SK-N-MC (cell line): ENCODE results near the gene C6orf120.

Experiments used
- DNase-seq: peaks from one replicate; pipeline ENCODE4 v3.0.0-alpha.2; 2011; ENCODE audit warnings: low read depth, low spot score
- H3K27ac ChIP-seq: fragments of 200-600 bp; sonication (generic); 2 replicates; pipeline ENCODE4 v1.5.1; 2016; ENCODE audit warnings: mixed run types
- H3K36me3 ChIP-seq: fragments of 200-600 bp; sonication (generic); 2 replicates; pipeline ENCODE4 v1.6.1; 2017; ENCODE audit warnings: antibody characterized with exemption, low read length, mixed read lengths; ENCODE audit not compliant: insufficient read depth
- H3K4me3 ChIP-seq: fragments of 200-600 bp; sonication (generic); 2 replicates; pipeline ENCODE4 v1.5.1; 2016
- H3K9ac ChIP-seq: fragments of 200-600 bp; sonication (generic); 2 replicates; pipeline ENCODE4 v1.8.0; 2017; ENCODE audit warnings: mixed run types, mixed read lengths; ENCODE audit not compliant: insufficient read length
- H3K9me3 ChIP-seq: fragments of 200-600 bp; sonication (generic); 2 replicates; pipeline ENCODE4 v1.6.1; 2017; ENCODE audit warnings: low read depth, mild to moderate bottlenecking, antibody characterized with exemption, low read length, moderate library complexity, mixed read lengths
- EZH2 ChIP-seq: fragments of 200-600 bp; sonication (generic); IDR thresholded peaks from one replicate; pipeline ENCODE4 v1.6.1; 2017; ENCODE audit warnings: antibody characterized with exemption
- FOXP2 ChIP-seq: optimal IDR thresholded peaks from 2 replicates; pipeline ENCODE3; 2011; ENCODE audit warnings: mild to moderate bottlenecking, moderate library complexity; ENCODE audit not compliant: insufficient read depth; ENCODE audit errors: extremely low read length, control extremely low read depth
- POLR2AphosphoS5 ChIP-seq: IDR thresholded peaks from 2 replicates; pipeline ENCODE4 v1.6.1; 2012; ENCODE audit warnings: mild to moderate bottlenecking, low read depth, low read length, borderline replicate concordance

The C6orf120 gene

DNA sequence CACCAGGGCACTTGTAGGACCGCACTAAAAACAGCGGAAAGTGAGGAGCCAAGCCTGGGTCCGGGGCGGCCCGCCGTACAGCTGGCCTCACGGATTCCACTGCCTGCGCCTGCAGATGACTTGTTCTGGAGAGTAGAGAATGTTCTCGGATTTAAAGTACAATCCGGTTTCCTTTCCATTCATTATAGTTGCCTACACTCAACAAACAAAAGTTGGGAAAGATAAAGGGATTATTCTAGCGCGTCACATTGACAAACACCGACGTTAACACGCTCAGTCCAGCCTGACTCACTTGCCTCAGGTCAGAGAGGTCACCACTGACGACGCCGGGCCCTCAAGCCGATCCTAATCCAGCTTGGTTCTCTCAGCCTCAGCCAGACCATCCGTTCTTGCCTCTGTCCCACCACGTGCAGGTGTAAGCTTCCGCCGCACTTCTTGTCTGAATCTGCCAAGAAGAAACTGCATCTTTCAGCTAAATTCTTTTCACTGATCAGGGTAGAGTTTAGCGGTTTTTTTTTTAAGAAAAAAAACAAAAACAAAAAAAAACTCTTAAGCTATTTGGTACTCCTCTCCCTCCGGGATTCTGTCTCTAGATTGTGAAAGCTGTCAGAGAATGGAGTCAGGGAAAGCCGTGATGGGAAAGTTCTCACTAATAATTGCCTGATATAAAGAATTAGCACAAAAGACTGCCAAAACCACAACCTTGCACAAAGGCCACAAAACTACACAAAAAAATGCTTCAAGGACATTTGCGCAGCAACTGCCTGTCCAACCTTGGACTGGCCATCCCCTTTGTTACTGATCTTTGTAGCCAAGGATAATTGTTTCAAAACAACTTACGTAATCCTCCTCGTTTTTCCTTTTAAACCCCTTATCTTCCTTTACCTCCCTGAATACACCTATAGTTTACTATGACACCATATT is 23.5 kb downstream of the C6orf120 start:
- Histone ChIP-seq H3K4me3 (peak overlapping the region; percentile 92), H3K36me3 (no peaks in the 10 kb centered on the region), H3K9ac (peak overlapping the region; percentile 88), H3K27ac (peak overlapping the region; percentile 62), H3K9me3 (no peaks in the 10 kb centered on the region)
- DNase-seq: no peak
- TF ChIP-seq EZH2 (no peak), POLR2AphosphoS5 (no peak), FOXP2 (no peak)

DNA sequence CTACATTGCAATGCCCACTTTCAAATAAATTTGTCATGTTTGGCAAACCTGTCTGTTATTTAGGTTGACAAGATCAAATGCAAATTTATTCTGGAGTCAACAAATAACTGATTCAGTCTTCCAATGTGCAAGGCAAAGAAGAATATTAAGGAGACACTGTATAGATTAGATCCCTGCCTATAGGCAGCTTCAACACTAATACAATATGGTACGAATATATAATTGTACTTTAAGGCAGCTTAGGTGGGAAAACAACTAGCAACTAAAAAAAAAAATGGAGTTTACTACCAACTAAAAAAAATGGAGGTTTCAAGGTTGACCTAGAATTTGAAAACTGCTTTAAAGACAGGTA is 24.1 kb downstream of the C6orf120 start:
- H3K9ac ChIP-seq: no peak overlapping the region
- no peak for DNase-seq
- H3K4me3 ChIP-seq: no peak overlapping the region; the same call in 1 of the 2 replicates
- H3K36me3 ChIP-seq: no peaks in the 10 kb centered on the region
- no peak overlapping the region for H3K27ac ChIP-seq
- TF ChIP-seq EZH2 (no peak), FOXP2 (no peak), POLR2AphosphoS5 (no peak)
- no peaks in the 10 kb centered on the region for H3K9me3 ChIP-seq

- H3K4me3 ChIP-seq: no peak overlapping the region
- H3K9ac ChIP-seq: no peak overlapping the region
- no peaks in the 10 kb centered on the region for H3K36me3 ChIP-seq
- TF ChIP-seq POLR2AphosphoS5 (no peak), FOXP2 (no peak), EZH2 (no peak)
- no peak overlapping the region for H3K27ac ChIP-seq
- H3K9me3 ChIP-seq: no peaks in the 10 kb centered on the region
- no peak for DNase-seq
These were observed 25.0 kb downstream of the C6orf120 start for GRCh38 chr6:169726963-169727362.

- Histone ChIP-seq H3K9me3 (no peaks in the 10 kb centered on the region), H3K4me3 (no peak overlapping the region), H3K36me3 (no peaks in the 10 kb centered on the region), H3K9ac (no peak overlapping the region), H3K27ac (no peak overlapping the region)
- TF ChIP-seq FOXP2: no peak
- no peak for TF ChIP-seq EZH2
- no peak for TF ChIP-seq POLR2AphosphoS5
- DNase-seq: no peak
These were observed 28.0 kb downstream of the C6orf120 start for GRCh38 chr6:169729961-169730360.

GRCh38 chr6:169738204-169738975 is 36.5 kb downstream of the C6orf120 start:
- Histone ChIP-seq H3K9ac (no peak overlapping the region), H3K9me3 (no peaks in the 10 kb centered on the region), H3K36me3 (no peaks in the 10 kb centered on the region), H3K27ac (no peak overlapping the region), H3K4me3 (no peak overlapping the region)
- no peak for TF ChIP-seq FOXP2
- no peak for TF ChIP-seq POLR2AphosphoS5
- no peak for TF ChIP-seq EZH2
- DNase-seq: no peak

DNA sequence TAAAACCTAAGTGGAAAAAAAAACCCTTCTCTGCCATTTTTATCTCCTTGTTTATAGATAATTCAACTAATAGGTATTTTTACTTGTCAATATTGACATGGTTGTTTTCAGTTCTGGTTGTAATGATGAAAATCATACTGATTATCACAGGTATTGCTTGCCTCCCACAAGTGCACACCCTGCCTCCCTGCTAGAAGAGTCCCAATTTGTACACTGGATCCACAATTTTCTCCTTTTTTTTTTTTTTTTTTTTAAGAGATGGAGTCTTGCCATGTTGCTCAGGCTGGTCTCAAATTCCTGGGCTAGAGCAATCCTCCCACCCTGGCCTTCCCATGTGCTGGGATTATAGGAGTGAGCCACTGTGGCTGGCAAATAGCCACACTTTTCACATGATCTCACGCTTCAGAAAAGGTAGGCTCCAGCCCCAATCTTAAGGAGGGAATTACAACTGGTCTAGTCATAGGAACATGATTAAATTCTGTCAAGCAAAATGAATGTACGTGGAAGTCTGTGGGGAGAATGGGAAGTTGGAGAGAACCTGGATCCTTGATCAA is 37.1 kb downstream of the C6orf120 start:
- TF ChIP-seq POLR2AphosphoS5 (no peak), FOXP2 (no peak), EZH2 (no peak)
- Histone ChIP-seq H3K9me3 (no peaks in the 10 kb centered on the region), H3K36me3 (no peaks in the 10 kb centered on the region), H3K4me3 (no peak overlapping the region), H3K27ac (no peak overlapping the region), H3K9ac (no peak overlapping the region)
- no peak for DNase-seq

GRCh38 chr6:169741344-169741743 is 39.4 kb downstream of the C6orf120 start:
- Histone ChIP-seq H3K4me3 (no peak overlapping the region), H3K9ac (no peak overlapping the region), H3K27ac (no peak overlapping the region), H3K36me3 (no peaks in the 10 kb centered on the region), H3K9me3 (no peaks in the 10 kb centered on the region; the same call in 1 of the 2 replicates)
- TF ChIP-seq EZH2: no peak
- TF ChIP-seq FOXP2: no peak
- no peak for TF ChIP-seq POLR2AphosphoS5
- DNase-seq: no peak

DNA sequence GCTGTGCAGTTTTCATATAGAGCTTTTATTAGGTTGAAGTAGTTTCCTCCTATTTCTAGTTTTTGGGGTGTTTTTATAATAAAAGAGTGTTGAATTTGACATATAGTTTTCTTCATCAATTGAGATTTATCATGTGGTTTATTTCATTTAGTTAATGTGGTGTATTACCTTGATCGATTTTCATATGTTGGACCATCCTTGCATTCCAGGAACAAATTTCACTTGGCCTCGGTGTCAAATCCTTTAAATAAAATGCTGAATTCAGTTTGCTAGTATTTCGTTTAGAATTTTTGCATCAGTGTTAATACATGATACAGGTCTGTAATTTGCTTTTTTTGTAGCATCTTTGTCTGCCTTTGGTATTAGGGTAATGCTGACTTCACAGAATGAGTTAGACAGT is 43.5 kb downstream of the C6orf120 start:
- H3K9me3 ChIP-seq: no peaks in the 10 kb centered on the region; the same call in 1 of the 2 replicates
- no peak overlapping the region for H3K9ac ChIP-seq
- H3K27ac ChIP-seq: no peak overlapping the region
- DNase-seq: no peak
- TF ChIP-seq POLR2AphosphoS5 (no peak), EZH2 (no peak), FOXP2 (no peak)
- H3K36me3 ChIP-seq: no peaks in the 10 kb centered on the region
- no peak overlapping the region for H3K4me3 ChIP-seq

DNA sequence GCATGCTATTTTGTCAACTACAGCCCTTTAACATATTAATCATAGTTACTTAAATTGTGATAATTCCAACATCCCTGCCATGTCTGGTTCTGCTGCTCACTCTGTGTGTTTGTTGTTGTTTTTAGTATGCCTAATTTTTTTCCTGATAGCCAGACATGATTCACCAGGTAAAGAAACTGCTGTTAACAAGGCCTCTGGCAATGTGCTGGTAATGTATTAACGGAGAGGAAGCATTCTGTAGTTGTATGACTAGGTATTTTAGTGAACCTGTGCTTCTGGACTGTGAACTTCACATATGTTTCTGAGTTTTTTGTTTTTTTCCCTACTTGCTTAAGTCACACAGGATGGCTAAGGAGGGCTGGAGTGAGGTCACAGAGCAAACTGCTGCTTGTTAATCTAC is 44.6 kb downstream of the C6orf120 start:
- H3K9ac ChIP-seq: no peak overlapping the region
- H3K27ac ChIP-seq: no peak overlapping the region
- H3K4me3 ChIP-seq: no peak overlapping the region
- no peaks in the 10 kb centered on the region; the same call in 1 of the 2 replicates for H3K9me3 ChIP-seq
- no peaks in the 10 kb centered on the region for H3K36me3 ChIP-seq
- no peak for DNase-seq
- TF ChIP-seq FOXP2: no peak
- TF ChIP-seq EZH2: no peak
- TF ChIP-seq POLR2AphosphoS5: no peak
